Thoracic aorta (tissue), 2 donors: Measurements from ENCODE around the gene FAM118B. TPM values are rescaled to one million over a fixed set of nuclear protein-coding genes. Genes with fewer than 3 reads are reported as not detected.

Source experiments
- ATAC-seq: fragments of 150-250 bp; one replicate; pipeline ENCODE4 v1.8.0; 2017; ENCODE audit warnings: low read depth; ENCODE audit not compliant: insufficient number of reproducible peaks, low FRiP score
- DNase-seq: peaks from one replicate; pipeline ENCODE4 v3.0.0-alpha.2; 2020; ENCODE audit warnings: low spot score
- H3K27ac ChIP-seq, 2 donors: fragments of 200-600 bp; sonication (generic); 1 replicate in 1 of 2; 2 replicates in 1 of 2; pipeline ENCODE4 v1.5.1; 2016; ENCODE audit warnings: mild to moderate bottlenecking in 2 of 2, moderate library complexity in 2 of 2
- H3K27me3 ChIP-seq: fragments of 200-600 bp; sonication (generic); replicated peaks from 2 replicates; pipeline ENCODE4 v1.6.0; 2016; ENCODE audit warnings: mild to moderate bottlenecking; ENCODE audit not compliant: insufficient read depth
- H3K36me3 ChIP-seq: fragments of 200-600 bp; sonication (generic); one replicate; pipeline ENCODE4 v1.5.1; 2016
- H3K4me1 ChIP-seq, 2 donors: fragments of 200-600 bp; sonication (generic); 1 replicate in 1 of 2; 2 replicates in 1 of 2; pipeline versions ENCODE4 v1.5.1 to v1.6.0; 2016; ENCODE audit warnings: low read depth in 2 of 2, mild to moderate bottlenecking in 1 of 2; ENCODE audit not compliant: control insufficient read depth in 1 of 2
- H3K4me3 ChIP-seq: fragments of 200-600 bp; sonication (generic); 2 replicates; pipeline ENCODE4 v1.5.1; 2016; ENCODE audit warnings: mild to moderate bottlenecking
- H3K9me3 ChIP-seq: fragments of 200-600 bp; sonication (generic); 2 replicates; pipeline ENCODE4 v1.5.1; 2016
- total RNA-seq, 2 donors: library from RNA; depleted of rRNA; stranded (reverse); fragments of >200 nt; gene quantifications; one replicate each; pipeline versions ENCODE4 v1.1.0 to v1.2.3, GENCODE V29; 2016
- TF ChIP-seq, protein P1 (sequence below): fragments of 200-600 bp; sonication (generic); IDR thresholded peaks from one replicate; pipeline ENCODE4 v1.5.1; 2019; ENCODE audit warnings: antibody characterized with exemption

Gene FAM118B
- total RNA-seq, 2 donors from 2014 or later: 8.4 to 14.5 TPM

DNA sequence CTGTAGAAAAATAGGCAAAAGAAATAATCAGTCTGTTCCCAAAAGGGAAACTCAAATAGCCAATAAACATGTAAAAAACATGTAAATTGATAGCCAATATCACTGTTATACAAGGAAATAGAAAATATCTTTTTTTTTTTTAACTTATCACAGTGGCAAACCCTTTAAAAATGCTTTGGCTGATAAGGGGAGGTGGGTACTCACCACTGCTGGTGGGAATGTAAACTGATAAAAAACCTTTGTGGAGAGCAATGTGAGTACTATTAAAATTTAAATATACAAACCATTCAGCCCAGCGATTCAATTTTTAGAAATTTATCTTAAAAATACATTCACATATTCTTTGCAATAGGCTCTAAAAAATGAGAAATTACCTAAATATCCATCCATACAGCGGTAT is 3.7 kb upstream of the FAM118B start:
- no peaks in the 10 kb centered on the region for H3K9me3 ChIP-seq
- peaks cover 16 to 17% of the 10 kb centered on the region in 2 donors for H3K4me1 ChIP-seq
- H3K4me3 ChIP-seq: no peak overlapping the region
- peaks cover 34% of the 10 kb centered on the region for H3K36me3 ChIP-seq
- TF ChIP-seq, protein P1, sequence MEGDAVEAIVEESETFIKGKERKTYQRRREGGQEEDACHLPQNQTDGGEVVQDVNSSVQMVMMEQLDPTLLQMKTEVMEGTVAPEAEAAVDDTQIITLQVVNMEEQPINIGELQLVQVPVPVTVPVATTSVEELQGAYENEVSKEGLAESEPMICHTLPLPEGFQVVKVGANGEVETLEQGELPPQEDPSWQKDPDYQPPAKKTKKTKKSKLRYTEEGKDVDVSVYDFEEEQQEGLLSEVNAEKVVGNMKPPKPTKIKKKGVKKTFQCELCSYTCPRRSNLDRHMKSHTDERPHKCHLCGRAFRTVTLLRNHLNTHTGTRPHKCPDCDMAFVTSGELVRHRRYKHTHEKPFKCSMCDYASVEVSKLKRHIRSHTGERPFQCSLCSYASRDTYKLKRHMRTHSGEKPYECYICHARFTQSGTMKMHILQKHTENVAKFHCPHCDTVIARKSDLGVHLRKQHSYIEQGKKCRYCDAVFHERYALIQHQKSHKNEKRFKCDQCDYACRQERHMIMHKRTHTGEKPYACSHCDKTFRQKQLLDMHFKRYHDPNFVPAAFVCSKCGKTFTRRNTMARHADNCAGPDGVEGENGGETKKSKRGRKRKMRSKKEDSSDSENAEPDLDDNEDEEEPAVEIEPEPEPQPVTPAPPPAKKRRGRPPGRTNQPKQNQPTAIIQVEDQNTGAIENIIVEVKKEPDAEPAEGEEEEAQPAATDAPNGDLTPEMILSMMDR: no peak
- no peaks in the 10 kb centered on the region for H3K27me3 ChIP-seq
- DNase-seq (no peak), ATAC-seq (no peak)
- H3K27ac ChIP-seq: no peak overlapping the region

DNA sequence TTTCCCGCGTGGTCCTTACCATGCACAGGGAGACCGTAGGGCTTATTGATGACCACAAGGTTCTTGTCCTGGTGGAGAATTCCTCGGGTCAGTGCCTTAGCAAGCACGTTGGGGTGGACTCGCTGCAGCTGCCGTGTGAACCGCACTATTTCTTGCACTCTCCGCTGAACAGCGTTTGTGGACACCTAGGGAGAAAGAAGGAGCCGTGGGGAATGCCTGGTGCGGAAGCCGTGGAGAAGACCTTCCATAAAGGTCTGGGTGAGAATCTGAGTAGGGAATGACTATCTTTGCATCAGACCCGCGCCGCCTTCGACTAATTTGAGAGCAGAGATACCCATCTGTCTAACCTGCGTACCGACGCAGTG is 729 bp upstream of the FAM118B start:
- H3K36me3 ChIP-seq: peaks cover 13% of the 10 kb centered on the region
- DNase-seq: no peak
- ATAC-seq: no peak
- no peak overlapping the region for H3K27ac ChIP-seq
- H3K4me1 ChIP-seq: peaks cover 19 to 20% of the 10 kb centered on the region in 2 donors
- H3K4me3 ChIP-seq: peak overlapping the region; percentile 97
- H3K9me3 ChIP-seq: no peaks in the 10 kb centered on the region
- TF ChIP-seq, protein P1: no peak
- no peaks in the 10 kb centered on the region for H3K27me3 ChIP-seq

DNA sequence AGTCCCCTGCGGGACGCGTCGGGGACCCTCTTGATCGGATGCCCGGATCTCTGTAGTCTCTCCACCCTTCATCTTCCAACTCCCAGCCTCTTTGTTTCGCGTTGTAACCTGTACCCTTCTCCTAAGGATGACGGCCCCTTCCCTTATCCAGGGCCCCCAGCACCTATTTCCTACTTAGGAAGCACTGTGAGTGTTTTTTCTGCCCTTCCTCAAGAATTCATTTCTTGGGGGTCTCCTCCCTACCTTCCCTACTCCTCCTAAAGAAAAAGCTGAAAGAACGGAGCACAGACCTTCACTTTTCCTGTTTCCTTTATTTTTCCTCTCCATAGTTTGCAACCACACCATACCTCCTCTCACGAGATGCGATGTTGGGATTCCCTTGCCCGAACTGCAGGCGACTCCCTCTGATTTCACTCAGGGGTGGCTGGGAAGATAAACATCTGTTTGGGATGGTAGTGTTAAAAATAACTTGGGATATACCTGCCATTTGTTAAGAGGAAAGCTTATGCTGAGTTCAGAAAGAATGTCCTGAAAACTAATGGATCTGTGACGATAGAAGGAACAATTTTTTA is 593 bp downstream of the FAM118B start:
- Histone ChIP-seq H3K27me3 (no peaks in the 10 kb centered on the region), H3K27ac (peak overlapping the region; percentile 40 to 46), H3K4me1 (peaks cover 19 to 20% of the 10 kb centered on the region in 2 donors), H3K36me3 (peaks cover 13% of the 10 kb centered on the region), H3K9me3 (no peaks in the 10 kb centered on the region), H3K4me3 (peak overlapping the region; percentile 97)
- DNase-seq (no peak), ATAC-seq (no peak)
- TF ChIP-seq, protein P1: no peak

DNA sequence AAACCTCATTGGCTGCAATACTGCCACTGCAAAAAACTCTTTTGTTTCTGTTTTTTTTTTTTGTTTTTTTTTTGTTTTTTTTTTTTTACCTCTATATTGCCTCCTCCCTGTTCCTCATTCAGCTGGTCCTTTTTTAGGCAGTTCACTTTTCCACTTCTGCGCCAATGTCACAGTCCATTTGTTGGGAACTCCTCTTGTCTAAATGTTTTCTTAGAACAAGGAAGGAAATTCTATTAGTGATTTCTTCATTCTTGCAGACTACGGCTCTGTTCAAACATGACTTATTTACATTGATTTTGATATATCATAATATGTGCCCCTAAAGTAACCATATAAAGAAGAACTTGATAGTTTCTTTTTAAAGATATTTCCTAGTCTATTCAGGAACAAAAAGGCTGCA is 2.9 kb downstream of the FAM118B start:
- no peak overlapping the region for H3K4me3 ChIP-seq
- TF ChIP-seq, protein P1: no peak
- H3K27ac ChIP-seq: no peak overlapping the region
- ATAC-seq (no peak), DNase-seq (no peak)
- H3K27me3 ChIP-seq: no peaks in the 10 kb centered on the region
- H3K9me3 ChIP-seq: no peaks in the 10 kb centered on the region
- peaks cover 4% of the 10 kb centered on the region for H3K36me3 ChIP-seq
- H3K4me1 ChIP-seq: peaks cover 19 to 20% of the 10 kb centered on the region in 2 donors

DNA sequence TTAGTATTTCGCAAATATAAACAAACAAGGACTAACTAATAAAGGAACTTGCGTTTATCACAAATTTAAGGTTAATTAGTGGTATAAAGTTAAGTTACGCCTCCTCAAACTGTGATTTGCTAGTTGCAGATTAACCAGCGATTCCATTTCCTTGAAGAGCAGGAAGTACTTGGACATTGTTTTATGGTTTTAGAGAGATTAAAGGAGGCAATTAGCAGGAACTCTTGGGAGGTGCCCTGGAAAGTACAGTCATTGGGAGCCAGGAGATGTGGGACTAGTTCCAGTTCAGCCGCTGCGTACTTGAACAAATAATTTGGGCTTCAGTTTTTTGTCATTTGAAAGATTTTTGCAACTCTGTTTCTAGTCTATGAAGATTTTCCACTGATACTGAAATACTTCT is 3.3 kb downstream of the FAM118B start:
- TF ChIP-seq, protein P1: no peak
- H3K36me3 ChIP-seq: peaks cover under 1% of the 10 kb centered on the region
- peaks cover 19 to 20% of the 10 kb centered on the region in 2 donors for H3K4me1 ChIP-seq
- DNase-seq: no peak
- no peak for ATAC-seq
- H3K4me3 ChIP-seq: no peak overlapping the region
- H3K27ac ChIP-seq: no peak overlapping the region
- no peaks in the 10 kb centered on the region for H3K27me3 ChIP-seq
- no peaks in the 10 kb centered on the region for H3K9me3 ChIP-seq
